Liver (tissue), 9 donors: ENCODE measurements around the gene KRT75. TPM values are rescaled to one million over a fixed set of nuclear protein-coding genes. Genes with fewer than 3 reads are reported as not detected.

Experiments
- DNase-seq: peaks from one replicate; pipeline ENCODE4 v3.0.0-alpha.2; 2017; ENCODE audit warnings: low spot score
- H3K27ac ChIP-seq, 2 donors: one replicate each; pipeline ENCODE4 v1.7.0; 2013; ENCODE audit warnings: inconsistent platforms in 2 of 2, low read length in 2 of 2, control low read depth in 1 of 2, low read depth in 1 of 2, mild to moderate bottlenecking in 1 of 2
- H3K27me3 ChIP-seq, 4 donors: one replicate each; pipeline versions ENCODE4 v1.6.1 to v1.7.0; 2013; ENCODE audit warnings: low read length in 3 of 4, inconsistent platforms in 1 of 4, mild to moderate bottlenecking in 1 of 4, moderate library complexity in 1 of 4; ENCODE audit not compliant: control insufficient read depth in 4 of 4, insufficient read depth in 4 of 4
- H3K36me3 ChIP-seq, 4 donors: one replicate each; pipeline versions ENCODE4 v1.6.1 to v1.7.0; 2013; ENCODE audit warnings: low read length in 3 of 4, mild to moderate bottlenecking in 3 of 4, low read depth in 1 of 4, moderate library complexity in 1 of 4; ENCODE audit not compliant: control insufficient read depth in 4 of 4, insufficient read depth in 3 of 4
- H3K4me1 ChIP-seq, 4 donors: one replicate each; pipeline versions ENCODE4 v1.6.1 to v1.7.0; 2013; ENCODE audit warnings: low read length in 3 of 4, mild to moderate bottlenecking in 3 of 4, moderate library complexity in 1 of 4; ENCODE audit not compliant: control insufficient read depth in 4 of 4, insufficient read depth in 4 of 4
- H3K4me3 ChIP-seq, 3 donors: one replicate each; pipeline versions ENCODE4 v1.6.1 to v1.7.0; 2013; ENCODE audit warnings: low read length in 3 of 3, control low read depth in 1 of 3, low read depth in 1 of 3, mild to moderate bottlenecking in 1 of 3
- H3K9ac ChIP-seq, 2 donors: one replicate each; pipeline ENCODE4 v1.7.0; 2013; ENCODE audit warnings: low read length in 2 of 2, mild to moderate bottlenecking in 2 of 2, moderate library complexity in 2 of 2, control low read depth in 1 of 2, low read depth in 1 of 2
- H3K9me3 ChIP-seq, 4 donors: one replicate each; pipeline versions ENCODE4 v1.6.1 to v1.7.0; 2013; ENCODE audit warnings: low read length in 3 of 4; ENCODE audit not compliant: control insufficient read depth in 4 of 4
- CTCF ChIP-seq: fragments of 150-350 bp; IDR thresholded peaks from 2 replicates; pipeline ENCODE4 v1.5.1; 2017; ENCODE audit warnings: improper control_type of control experiment, low read depth, low read length; ENCODE audit not compliant: missing input control
- EGR1 ChIP-seq, 2 donors: IDR thresholded peaks; 2 replicates each; pipeline ENCODE4 v1.6.1; 2016 to 2018; ENCODE audit warnings: antibody characterized with exemption in 2 of 2, low read depth in 2 of 2
- FOXA1 ChIP-seq: IDR thresholded peaks from 2 replicates; pipeline ENCODE4 v1.6.1; 2016; ENCODE audit warnings: antibody characterized with exemption
- FOXA2 ChIP-seq: IDR thresholded peaks from 2 replicates; pipeline ENCODE4 v1.6.1; 2016; ENCODE audit warnings: antibody characterized with exemption
- HNF4A ChIP-seq, 2 donors: conservative IDR thresholded peaks; 2 replicates each; pipeline ENCODE4 v1.6.1; 2016; ENCODE audit warnings: antibody characterized with exemption in 2 of 2, mild to moderate bottlenecking in 2 of 2
- HNF4G ChIP-seq: IDR thresholded peaks from 2 replicates; pipeline ENCODE4 v1.6.1; 2016; ENCODE audit warnings: antibody characterized with exemption
- JUND ChIP-seq, 2 donors: IDR thresholded peaks; 2 replicates each; pipeline ENCODE4 v1.6.1; 2016; ENCODE audit warnings: antibody characterized with exemption in 2 of 2
- NR2F2 ChIP-seq: IDR thresholded peaks from 2 replicates; pipeline ENCODE4 v1.6.1; 2016; ENCODE audit warnings: antibody characterized with exemption
- REST ChIP-seq: IDR thresholded peaks from 2 replicates; pipeline ENCODE4 v1.6.1; 2016; ENCODE audit warnings: antibody characterized with exemption, mild to moderate bottlenecking
- RXRA ChIP-seq, 2 donors: IDR thresholded peaks; 2 replicates each; pipeline ENCODE4 v1.6.1; 2017 to 2018; ENCODE audit warnings: antibody characterized with exemption in 2 of 2, mild to moderate bottlenecking in 1 of 2
- SP1 ChIP-seq: IDR thresholded peaks from 2 replicates; pipeline ENCODE4 v1.6.1; 2018; ENCODE audit warnings: antibody characterized with exemption, mild to moderate bottlenecking
- TAF1 ChIP-seq: conservative IDR thresholded peaks from 2 replicates; pipeline ENCODE4 v1.6.1; 2016; ENCODE audit warnings: antibody characterized with exemption, mild to moderate bottlenecking
- WGBS: extraction: QIAGEN DNeasy Blood & Tissue Kit; methylation state at CpG from one replicate; pipeline ENCODE4 v1.1.7; 2013; 5-methylcytosine and 5-hydroxymethylcytosine counted together
- polyA plus RNA-seq, 2 donors: library from polyadenylated mRNA; stranded (reverse) in 1 of 2; unstranded in 1 of 2; fragments of 200-250 nt in 1 of 2; fragments of >200 nt in 1 of 2; fragmentation: Nextera tagmentation in 1 of 2; extraction: Ambion mirVana in 1 of 2; gene quantifications; one replicate each; pipeline versions ENCODE4 v1.2.1 to v1.2.3, GENCODE V29; 2013 to 2015
- total RNA-seq, 2 donors: library from RNA; depleted of rRNA; stranded (reverse); fragments of >200 nt; gene quantifications; one replicate each; pipeline ENCODE4 v1.2.3, GENCODE V29; 2014
- TF ChIP-seq, protein P1 (sequence below): IDR thresholded peaks from 2 replicates; pipeline ENCODE4 v1.6.1; 2016; ENCODE audit warnings: antibody characterized with exemption
- TF ChIP-seq, protein P2 (sequence below): IDR thresholded peaks from 2 replicates; pipeline ENCODE4 v1.6.1; 2016; ENCODE audit warnings: antibody characterized with exemption
- donor health status: healthy.
- donor health status: healthy.
- donor health status: healthy.
- donor health status: healthy.
- donor health status: healthy.

The KRT75 gene
- total and polyA plus RNA-seq, 4 donors = not detected

GRCh38 chr12:52469853-52470252 is 35.7 kb upstream of the KRT75 start:
- peak; percentile 44 to 64 for TF ChIP-seq HNF4A (conservative IDR thresholded peaks at IDR 0.05)
- no peak for TF ChIP-seq HNF4G
- no peaks in the 10 kb centered on the region for H3K27me3 ChIP-seq
- H3K36me3 ChIP-seq = no peaks in the 10 kb centered on the region
- 44% methylated on average over 4 of the region's 4 CpGs for WGBS
- H3K4me1 ChIP-seq = no peaks in the 10 kb centered on the region
- H3K9me3 ChIP-seq = no peaks in the 10 kb centered on the region
- H3K27ac ChIP-seq = no peak overlapping the region
- no peak overlapping the region for H3K9ac ChIP-seq
- DNase-seq = no peak
- H3K4me3 ChIP-seq = no peak overlapping the region

DNA sequence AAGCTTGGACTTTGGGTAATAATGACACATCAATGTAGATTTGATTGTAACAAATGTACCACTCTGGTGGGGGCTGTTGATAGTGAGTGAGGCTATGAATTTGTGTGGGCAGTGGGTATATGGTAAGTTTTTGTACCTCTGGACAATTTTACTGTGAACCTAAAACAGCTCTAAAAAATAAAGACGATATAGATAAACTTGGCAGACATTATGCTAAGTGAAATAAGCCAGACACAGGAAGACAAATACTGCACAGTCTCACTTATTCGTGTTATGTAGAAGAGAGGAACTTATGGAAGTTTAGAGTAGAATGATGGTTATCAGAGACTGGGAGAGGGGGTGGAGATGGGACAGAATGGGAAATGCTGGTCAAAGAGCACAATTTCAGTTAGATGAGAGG is 30.7 kb upstream of the KRT75 start:
- WGBS = 70% methylated on average over 2 of the region's 2 CpGs
- H3K27me3 ChIP-seq = peaks cover 0 to 4% (median 0%) of the 10 kb centered on the region in 4 donors
- no peak overlapping the region for H3K27ac ChIP-seq
- no peaks in the 10 kb centered on the region for H3K36me3 ChIP-seq
- no peak for DNase-seq
- H3K4me1 ChIP-seq = no peaks in the 10 kb centered on the region
- no peak overlapping the region for H3K9ac ChIP-seq
- H3K4me3 ChIP-seq = no peak overlapping the region
- TF ChIP-seq, protein P1, sequence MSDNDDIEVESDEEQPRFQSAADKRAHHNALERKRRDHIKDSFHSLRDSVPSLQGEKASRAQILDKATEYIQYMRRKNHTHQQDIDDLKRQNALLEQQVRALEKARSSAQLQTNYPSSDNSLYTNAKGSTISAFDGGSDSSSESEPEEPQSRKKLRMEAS = no peak
- no peak for TF ChIP-seq JUND (IDR thresholded peaks at IDR 0.05)
- TF ChIP-seq RXRA (IDR thresholded peaks at IDR 0.05) = no peak
- no peak for TF ChIP-seq NR2F2
- TF ChIP-seq, protein P2, sequence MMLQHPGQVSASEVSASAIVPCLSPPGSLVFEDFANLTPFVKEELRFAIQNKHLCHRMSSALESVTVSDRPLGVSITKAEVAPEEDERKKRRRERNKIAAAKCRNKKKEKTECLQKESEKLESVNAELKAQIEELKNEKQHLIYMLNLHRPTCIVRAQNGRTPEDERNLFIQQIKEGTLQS = no peak
- no peak for TF ChIP-seq SP1
- TF ChIP-seq FOXA2 = no peak
- no peak for TF ChIP-seq TAF1
- no peak for TF ChIP-seq FOXA1
- no peak for TF ChIP-seq CTCF
- no peak for TF ChIP-seq EGR1 (IDR thresholded peaks at IDR 0.05; ENCODE audit: low read depth in 2 of 2)
- no peak for TF ChIP-seq REST
- H3K9me3 ChIP-seq = no peaks in the 10 kb centered on the region

- H3K9me3 ChIP-seq = no peaks in the 10 kb centered on the region
- TF ChIP-seq TAF1 (no peak), EGR1 (IDR thresholded peaks at IDR 0.05; ENCODE audit: low read depth in 2 of 2) (no peak), HNF4A (conservative IDR thresholded peaks at IDR 0.05) (no peak), FOXA1 (no peak)
- DNase-seq = no peak
- no peak overlapping the region for H3K9ac ChIP-seq
- H3K36me3 ChIP-seq = no peaks in the 10 kb centered on the region
- WGBS = 77% methylated on average over 5 of the region's 5 CpGs
- H3K4me3 ChIP-seq = no peak overlapping the region
- H3K27ac ChIP-seq = no peak overlapping the region
- peaks cover 0 to 4% (median 0%) of the 10 kb centered on the region in 4 donors for H3K27me3 ChIP-seq
- no peaks in the 10 kb centered on the region for H3K4me1 ChIP-seq
Observed at GRCh38 chr12:52461693-52462092, 27.5 kb upstream of the KRT75 start.
